Measurements from ENCODE around the gene GDPD4. TPM values are rescaled to one million over a fixed set of nuclear protein-coding genes. Genes with fewer than 3 reads are reported as not detected.

The GDPD4 gene
- total and polyA plus RNA-seq, 2 of the 4 experiments (the other 2 are of a cell fraction): not detected

DNA sequence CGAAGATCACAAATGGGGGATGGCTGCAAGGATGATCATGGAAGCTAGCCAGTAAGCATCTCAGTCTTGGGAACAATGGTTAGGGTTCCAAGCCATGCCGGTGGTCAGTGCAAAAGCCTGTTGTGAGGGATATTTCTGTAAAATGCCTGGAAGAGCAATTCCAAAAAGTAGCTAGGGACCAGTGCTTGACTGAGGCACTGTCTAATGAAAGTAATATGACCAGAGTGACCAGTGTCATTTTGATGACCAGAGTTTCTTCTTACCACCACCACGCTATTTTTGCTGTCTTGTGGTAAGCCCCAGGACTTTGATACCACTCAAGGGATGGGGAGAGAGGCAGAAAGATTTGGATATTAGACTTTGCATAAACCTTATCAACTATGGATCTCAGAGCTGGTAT, 18.4 kb downstream of the GDPD4 start:
- H3K4me3 ChIP-seq (ENCODE audit: insufficient read depth, low read depth, low read length): no peak overlapping the region
- in situ Hi-C loops (cut with MboI; ENCODE audit: low sequenced_read_pairs): no loop called here
- H3K4me1 ChIP-seq (ENCODE audit: control insufficient read depth, insufficient read depth, low read length): peaks cover 12% of the 10 kb centered on the region
- whole genome bisulfite sequencing, 2 experiments (ENCODE audit: extremely low coverage in 2 of 2, insufficient read length in 1 of 2): 0% methylated on average over 1 of the region's 3 CpGs; no CpG with 5 or more reads in 1 of the 2 experiments
- H2BK5ac ChIP-seq (ENCODE audit: low read depth, low read length, poor library complexity, severe bottlenecking): no peak overlapping the region
- 0 out of 2 replicates have a peak overlapping the region, but pooled peaks have one; percentile 3 for H3K23ac ChIP-seq (ENCODE audit: low read depth, low read length)
- ChIA-PET POLR2A (ENCODE audit: unreplicated experiment) (no interaction called here), CTCF (interaction anchor here (0.6 kb wide), 1 partner anchor 33 kb away, joined by 3 read pairs; no protein-coding TSS in a partner anchor)
- 0 out of 2 replicates have a peak overlapping the region, but pooled peaks have one; percentile 7 for H2AK5ac ChIP-seq (ENCODE audit: low read depth, low read length)
- no peaks in the 10 kb centered on the region for H3K79me1 ChIP-seq (ENCODE audit: low read depth in 1 of 2, low read length in 2 of 2)
- H3K9me1 ChIP-seq (ENCODE audit: insufficient read depth, low read length): peaks cover 8% of the 10 kb centered on the region
- no peak overlapping the region for H2AK9ac ChIP-seq (replicated peaks; ENCODE audit: low read depth, low read length, poor library complexity)
- H2BK15ac ChIP-seq (ENCODE audit: low read depth, low read length): no peak overlapping the region
- H3K56ac ChIP-seq (ENCODE audit: extremely low read depth, insufficient read depth, low read length): no peak overlapping the region
- H2BK20ac ChIP-seq (ENCODE audit: low read depth, low read length): peak overlapping the region; percentile 36
- no peak for ATAC-seq (ENCODE audit: low read depth)
- no peaks in the 10 kb centered on the region for H3K27me3 ChIP-seq (ENCODE audit: control insufficient read depth, insufficient read depth, low read length)
- no peak overlapping the region for H3K4me2 ChIP-seq (ENCODE audit: low read depth, low read length)
- peak overlapping the region; percentile 55; the same call in 1 of the 2 replicates for H3K4ac ChIP-seq (ENCODE audit: low read depth, low read length)
- no peak overlapping the region for H3K9ac ChIP-seq (ENCODE audit: low read depth, low read length)
- H4K5ac ChIP-seq (ENCODE audit: low read depth, low read length): no peak overlapping the region
- no peaks in the 10 kb centered on the region for H3K9me3 ChIP-seq (ENCODE audit: control insufficient read depth, insufficient read depth, low read length)
- dilution Hi-C loops (cut with HindIII; ENCODE audit: low sequenced_read_pairs, unreplicated experiment): no loop called here
- H4K20me1 ChIP-seq (ENCODE audit: insufficient read depth, low read length): no peaks in the 10 kb centered on the region
- no peak overlapping the region for H3K27ac ChIP-seq (ENCODE audit: insufficient read depth, low read length)
- no peak for TF ChIP-seq RCOR1 (IDR thresholded peaks at IDR 0.05; ENCODE audit: insufficient replicate concordance, low read length)
- no peak for TF ChIP-seq MAZ (IDR thresholded peaks at IDR 0.05; ENCODE audit: borderline replicate concordance, low read depth, low read length)
- no peak for TF ChIP-seq MAFK (IDR thresholded peaks at IDR 0.05; ENCODE audit: low read depth, low read length)
- TF ChIP-seq CEBPB (IDR thresholded peaks at IDR 0.05; ENCODE audit: low read depth, low read length): no peak
- no peak for TF ChIP-seq MXI1 (IDR thresholded peaks at IDR 0.05; ENCODE audit: borderline replicate concordance, low read depth, low read length)
- TF ChIP-seq, protein P1, sequence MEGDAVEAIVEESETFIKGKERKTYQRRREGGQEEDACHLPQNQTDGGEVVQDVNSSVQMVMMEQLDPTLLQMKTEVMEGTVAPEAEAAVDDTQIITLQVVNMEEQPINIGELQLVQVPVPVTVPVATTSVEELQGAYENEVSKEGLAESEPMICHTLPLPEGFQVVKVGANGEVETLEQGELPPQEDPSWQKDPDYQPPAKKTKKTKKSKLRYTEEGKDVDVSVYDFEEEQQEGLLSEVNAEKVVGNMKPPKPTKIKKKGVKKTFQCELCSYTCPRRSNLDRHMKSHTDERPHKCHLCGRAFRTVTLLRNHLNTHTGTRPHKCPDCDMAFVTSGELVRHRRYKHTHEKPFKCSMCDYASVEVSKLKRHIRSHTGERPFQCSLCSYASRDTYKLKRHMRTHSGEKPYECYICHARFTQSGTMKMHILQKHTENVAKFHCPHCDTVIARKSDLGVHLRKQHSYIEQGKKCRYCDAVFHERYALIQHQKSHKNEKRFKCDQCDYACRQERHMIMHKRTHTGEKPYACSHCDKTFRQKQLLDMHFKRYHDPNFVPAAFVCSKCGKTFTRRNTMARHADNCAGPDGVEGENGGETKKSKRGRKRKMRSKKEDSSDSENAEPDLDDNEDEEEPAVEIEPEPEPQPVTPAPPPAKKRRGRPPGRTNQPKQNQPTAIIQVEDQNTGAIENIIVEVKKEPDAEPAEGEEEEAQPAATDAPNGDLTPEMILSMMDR (conservative IDR thresholded peaks at IDR 0.05; ENCODE audit: low read depth, low read length): no peak
- TF ChIP-seq RFX5 (IDR thresholded peaks at IDR 0.05; ENCODE audit: low read depth, low read length): no peak
- no peak for TF ChIP-seq FOS (IDR thresholded peaks at IDR 0.05; ENCODE audit: low read depth, low read length)
- TF ChIP-seq NFE2L2 (IDR thresholded peaks at IDR 0.05; ENCODE audit: low read depth, low read length): no peak
- TF ChIP-seq POLR2A (IDR thresholded peaks at IDR 0.05; ENCODE audit: low read depth, low read length): no peak
- TF ChIP-seq RAD21 (IDR thresholded peaks at IDR 0.05; ENCODE audit: low read length): no peak
- TF ChIP-seq, protein P2, sequence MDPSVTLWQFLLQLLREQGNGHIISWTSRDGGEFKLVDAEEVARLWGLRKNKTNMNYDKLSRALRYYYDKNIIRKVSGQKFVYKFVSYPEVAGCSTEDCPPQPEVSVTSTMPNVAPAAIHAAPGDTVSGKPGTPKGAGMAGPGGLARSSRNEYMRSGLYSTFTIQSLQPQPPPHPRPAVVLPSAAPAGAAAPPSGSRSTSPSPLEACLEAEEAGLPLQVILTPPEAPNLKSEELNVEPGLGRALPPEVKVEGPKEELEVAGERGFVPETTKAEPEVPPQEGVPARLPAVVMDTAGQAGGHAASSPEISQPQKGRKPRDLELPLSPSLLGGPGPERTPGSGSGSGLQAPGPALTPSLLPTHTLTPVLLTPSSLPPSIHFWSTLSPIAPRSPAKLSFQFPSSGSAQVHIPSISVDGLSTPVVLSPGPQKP (IDR thresholded peaks at IDR 0.05; ENCODE audit: borderline replicate concordance, low read depth, low read length): no peak
- TF ChIP-seq BHLHE40 (IDR thresholded peaks at IDR 0.05; ENCODE audit: low read depth, low read length): no peak
- TF ChIP-seq CHD1 (IDR thresholded peaks at IDR 0.05; ENCODE audit: low read depth, low read length): no peak
- TF ChIP-seq, protein P3, sequence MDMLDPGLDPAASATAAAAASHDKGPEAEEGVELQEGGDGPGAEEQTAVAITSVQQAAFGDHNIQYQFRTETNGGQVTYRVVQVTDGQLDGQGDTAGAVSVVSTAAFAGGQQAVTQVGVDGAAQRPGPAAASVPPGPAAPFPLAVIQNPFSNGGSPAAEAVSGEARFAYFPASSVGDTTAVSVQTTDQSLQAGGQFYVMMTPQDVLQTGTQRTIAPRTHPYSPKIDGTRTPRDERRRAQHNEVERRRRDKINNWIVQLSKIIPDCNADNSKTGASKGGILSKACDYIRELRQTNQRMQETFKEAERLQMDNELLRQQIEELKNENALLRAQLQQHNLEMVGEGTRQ (IDR thresholded peaks at IDR 0.05; ENCODE audit: low read depth, low read length): no peak
- TF ChIP-seq SMC3 (IDR thresholded peaks at IDR 0.05; ENCODE audit: low read depth, low read length): no peak
- no peak overlapping the region for H3K18ac ChIP-seq (ENCODE audit: low read depth, low read length)
- peak overlapping the region; percentile 31; the same call in 1 of the 2 replicates for H3K14ac ChIP-seq (replicated peaks; ENCODE audit: low read depth, low read length)
- no peak overlapping the region for H4K8ac ChIP-seq (ENCODE audit: low read depth in 2 of 2, low read length in 2 of 2)
- BruUV-seq (replicated peaks): no TSS peak
- H2AFZ ChIP-seq (replicated peaks; ENCODE audit: low read length, poor library complexity): no peak overlapping the region
- H4K91ac ChIP-seq (ENCODE audit: insufficient read depth, low read depth, low read length): no peak overlapping the region; the same call in 1 of the 2 replicates
- DNase-seq: no peak
- intact Hi-C loops (cut with micrococcal nuclease): no loop called here
- H3K36me3 ChIP-seq (ENCODE audit: control insufficient read depth, insufficient read depth, low read length): no peaks in the 10 kb centered on the region
- H2BK120ac ChIP-seq (ENCODE audit: low read depth, low read length): no peak overlapping the region
